KOPT-K1 (cell line): ENCODE results near the gene DBNDD1.

Experiments
- H3K27ac ChIP-seq: fragments of 200-600 bp; sonication (generic); 2 replicates; pipeline ENCODE4 v1.5.1; 2016; ENCODE audit warnings: antibody characterized with exemption, mild to moderate bottlenecking, low read depth, low read length; ENCODE audit not compliant: poor library complexity, severe bottlenecking
- H3K36me3 ChIP-seq: fragments of 200-600 bp; sonication (generic); 2 replicates; pipeline ENCODE4 v1.5.1; 2017; ENCODE audit warnings: antibody characterized with exemption, mild to moderate bottlenecking, low read length, moderate library complexity; ENCODE audit not compliant: insufficient read depth
- H3K9me3 ChIP-seq: fragments of 200-600 bp; sonication (generic); 2 replicates; pipeline ENCODE4 v1.5.1; 2017; ENCODE audit warnings: antibody characterized with exemption, low read length, mild to moderate bottlenecking; ENCODE audit not compliant: insufficient read depth, poor library complexity, severe bottlenecking

The DBNDD1 gene

DNA sequence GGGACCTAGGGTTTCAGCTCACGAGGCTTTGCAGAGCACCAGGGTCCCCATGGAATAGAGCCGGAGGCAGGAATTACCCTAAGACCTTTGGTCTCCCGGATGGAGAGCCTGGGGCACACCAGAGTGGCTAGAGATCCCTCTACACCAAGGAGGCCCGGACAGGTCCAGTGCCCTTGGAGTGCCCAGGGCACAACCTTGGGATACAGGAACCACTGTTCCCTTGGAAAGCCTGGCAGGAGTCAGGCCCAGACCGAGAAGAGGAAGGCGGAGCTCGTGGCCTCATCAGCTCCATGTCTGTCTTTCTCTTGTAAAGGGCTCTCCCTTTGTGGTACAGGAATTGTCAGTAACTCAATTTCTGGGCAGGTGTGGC is 3.8 kb upstream of the DBNDD1 start:
- Histone ChIP-seq H3K9me3 (no peaks in the 10 kb centered on the region), H3K27ac (peak overlapping the region; percentile 47), H3K36me3 (no peaks in the 10 kb centered on the region)

DNA sequence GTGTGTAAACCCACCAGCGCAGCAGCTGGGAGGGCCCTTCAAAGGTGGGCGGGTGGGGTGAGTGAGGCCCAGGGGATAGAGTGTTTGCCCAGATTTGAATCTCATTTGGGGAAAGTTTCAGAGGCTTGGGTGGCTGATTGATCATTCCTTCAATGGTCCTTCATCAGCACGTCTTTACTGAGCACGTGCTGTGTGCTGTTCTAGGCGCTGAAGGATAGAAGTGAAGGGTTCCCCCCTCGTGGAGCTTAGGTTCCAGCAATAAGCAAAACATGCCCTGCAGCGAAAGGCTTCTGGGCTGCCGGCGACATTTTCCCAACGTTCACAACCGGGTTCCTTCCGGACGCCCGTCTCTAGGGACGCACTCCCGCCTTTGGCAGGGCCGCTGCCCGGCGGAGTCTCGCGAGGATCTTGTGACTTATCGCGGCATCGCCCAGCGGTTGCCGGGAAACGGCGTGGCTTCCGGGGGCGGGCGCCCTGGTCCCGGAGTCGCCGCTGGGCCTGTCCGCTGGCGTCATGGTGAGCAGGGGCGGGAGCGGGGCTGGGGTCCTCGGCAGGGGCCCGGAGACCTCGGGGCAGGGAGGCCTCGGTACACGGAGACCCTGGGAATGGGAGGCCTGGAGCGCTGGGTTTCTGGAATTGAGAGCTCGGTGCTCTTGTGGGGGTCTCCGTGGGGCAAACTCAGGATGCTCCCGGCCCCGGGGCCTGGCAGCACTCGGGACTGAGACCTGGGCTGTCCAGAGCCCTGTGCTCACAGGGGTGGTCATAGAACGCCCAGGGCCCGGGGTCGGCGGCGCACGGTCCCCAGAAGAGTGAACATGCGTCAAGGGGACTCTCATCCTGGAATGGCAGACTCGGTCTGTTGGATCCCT is 3.2 kb upstream of the DBNDD1 start:
- Histone ChIP-seq H3K27ac (peak overlapping the region; percentile 47), H3K36me3 (no peaks in the 10 kb centered on the region), H3K9me3 (no peaks in the 10 kb centered on the region)

- Histone ChIP-seq H3K27ac (no peak overlapping the region), H3K9me3 (no peaks in the 10 kb centered on the region), H3K36me3 (no peaks in the 10 kb centered on the region)
Measured at GRCh38 chr16:90020838-90021382, 1.7 kb upstream of the DBNDD1 start.

- Histone ChIP-seq H3K9me3 (no peaks in the 10 kb centered on the region), H3K36me3 (no peaks in the 10 kb centered on the region), H3K27ac (no peak overlapping the region)
Measured at GRCh38 chr16:90020260-90020837, 1.1 kb upstream of the DBNDD1 start.

DNA sequence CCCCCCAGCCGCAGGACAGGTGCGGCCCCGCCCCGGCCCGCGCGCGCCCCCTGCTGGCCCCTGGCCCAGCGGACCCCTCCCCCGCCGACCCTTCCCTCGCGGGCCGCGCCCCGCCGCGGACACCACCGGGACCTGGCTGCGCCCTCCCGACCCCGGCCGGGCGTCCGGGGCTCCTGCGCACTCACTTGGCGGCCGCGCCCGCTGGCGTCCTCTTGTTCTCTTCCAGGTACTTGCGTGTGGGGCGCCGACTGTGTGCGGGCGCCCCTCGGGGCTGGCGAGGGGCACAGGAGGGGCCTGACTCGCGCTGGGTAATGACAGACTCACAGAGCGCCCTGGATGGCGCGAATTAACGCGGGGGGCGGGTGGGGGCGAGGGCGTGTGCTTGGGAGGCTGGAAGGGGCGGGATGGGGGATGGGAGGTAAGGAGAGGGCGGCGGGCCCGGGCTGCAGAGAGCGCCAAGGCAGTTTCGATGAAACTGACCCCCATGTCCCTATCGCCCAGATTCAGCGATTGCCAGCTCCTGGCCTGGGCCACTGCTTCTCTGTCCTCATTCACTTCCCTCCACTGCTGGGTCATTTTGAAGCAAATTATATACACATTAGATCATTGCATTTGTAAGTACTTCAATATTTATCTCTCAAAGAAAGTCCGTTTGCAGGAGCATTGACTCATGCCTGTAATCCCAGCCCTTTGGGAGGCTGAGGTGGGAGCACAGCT is 445 bp upstream of the DBNDD1 start:
- H3K36me3 ChIP-seq, result no peaks in the 10 kb centered on the region
- no peaks in the 10 kb centered on the region for H3K9me3 ChIP-seq
- no peak overlapping the region for H3K27ac ChIP-seq

DNA sequence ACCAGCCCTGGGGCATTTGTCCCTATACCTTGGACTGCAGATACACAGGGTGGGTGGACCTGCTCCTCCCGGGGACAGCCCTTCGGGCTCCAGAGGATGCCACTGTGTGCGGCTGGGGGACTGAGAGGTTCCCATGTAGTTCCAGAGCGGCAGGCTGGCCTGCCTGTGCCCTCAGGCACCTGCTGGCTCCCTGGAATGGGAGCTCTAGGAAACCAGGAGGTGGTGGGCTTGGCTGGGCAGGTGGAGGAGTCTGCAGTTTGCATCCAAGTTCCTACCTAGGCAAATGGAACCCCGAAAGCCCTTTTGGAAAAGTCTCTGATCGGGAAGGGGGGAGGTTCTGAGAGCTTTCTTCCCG is 982 bp downstream of the DBNDD1 start:
- Histone ChIP-seq H3K36me3 (no peaks in the 10 kb centered on the region), H3K9me3 (no peaks in the 10 kb centered on the region), H3K27ac (no peak overlapping the region)

DNA sequence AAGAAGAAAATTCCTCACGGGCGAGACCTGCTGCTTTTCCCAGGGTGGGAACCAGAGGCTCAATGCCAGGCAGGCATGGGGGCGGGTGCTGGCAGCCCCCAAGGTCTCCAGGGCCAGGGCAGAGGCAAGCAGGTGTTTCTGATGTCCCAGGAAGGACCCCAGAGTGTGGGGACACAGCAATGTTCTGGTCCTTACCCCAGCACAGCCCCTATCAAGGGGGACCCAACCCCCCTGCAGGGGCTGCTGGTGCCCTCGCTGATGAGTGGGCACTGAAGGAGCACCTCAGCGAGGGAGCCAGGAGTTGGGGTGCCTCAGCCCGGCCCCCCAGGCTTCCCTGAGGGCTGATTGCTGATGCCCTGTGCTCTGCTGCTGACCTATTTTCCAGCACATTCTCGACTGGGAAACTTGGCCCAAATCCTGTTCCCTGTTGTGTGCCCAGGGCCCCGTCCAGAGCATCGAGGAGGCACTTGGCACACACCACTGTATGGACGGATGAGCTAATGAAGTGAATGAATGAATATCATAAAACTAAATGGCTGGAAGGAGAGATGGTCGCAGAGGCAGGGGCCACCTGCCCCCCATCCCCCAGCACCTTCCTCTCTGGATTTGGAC is 2.8 kb downstream of the DBNDD1 start:
- Histone ChIP-seq H3K36me3 (no peaks in the 10 kb centered on the region), H3K9me3 (no peaks in the 10 kb centered on the region), H3K27ac (no peak overlapping the region)

GRCh38 chr16:90015586-90016338 is 3.5 kb downstream of the DBNDD1 start:
- H3K36me3 ChIP-seq, result no peaks in the 10 kb centered on the region
- H3K9me3 ChIP-seq, result no peaks in the 10 kb centered on the region
- no peak overlapping the region for H3K27ac ChIP-seq

- H3K36me3 ChIP-seq, result no peaks in the 10 kb centered on the region
- no peak overlapping the region for H3K27ac ChIP-seq
- H3K9me3 ChIP-seq, result no peaks in the 10 kb centered on the region
Measured at GRCh38 chr16:90012991-90013745, 6.1 kb downstream of the DBNDD1 start.

GRCh38 chr16:90011908-90012501 is 7.3 kb downstream of the DBNDD1 start:
- H3K9me3 ChIP-seq, result no peaks in the 10 kb centered on the region
- H3K36me3 ChIP-seq, result no peaks in the 10 kb centered on the region
- H3K27ac ChIP-seq, result no peak overlapping the region

DNA sequence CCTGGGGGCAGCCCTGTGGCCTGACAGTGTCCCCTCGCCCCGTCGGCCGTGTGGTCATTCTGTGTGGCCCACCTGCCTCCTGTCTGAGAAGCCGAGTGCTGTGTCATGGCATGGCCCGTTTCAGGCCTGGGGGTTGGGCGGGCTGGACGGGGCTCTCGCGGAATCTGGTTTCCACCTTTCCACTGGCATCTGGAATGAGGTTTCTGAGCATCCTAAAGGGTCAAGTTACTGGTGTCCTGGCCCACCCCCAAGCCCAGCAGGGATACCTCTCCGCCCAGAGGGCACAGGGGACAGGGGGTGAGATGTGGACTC is 7.8 kb downstream of the DBNDD1 start:
- no peak overlapping the region for H3K27ac ChIP-seq
- no peaks in the 10 kb centered on the region for H3K9me3 ChIP-seq
- no peaks in the 10 kb centered on the region for H3K36me3 ChIP-seq

GRCh38 chr16:90010676-90011507 is 8.4 kb downstream of the DBNDD1 start:
- Histone ChIP-seq H3K9me3 (no peaks in the 10 kb centered on the region), H3K27ac (no peak overlapping the region), H3K36me3 (no peaks in the 10 kb centered on the region)

DNA sequence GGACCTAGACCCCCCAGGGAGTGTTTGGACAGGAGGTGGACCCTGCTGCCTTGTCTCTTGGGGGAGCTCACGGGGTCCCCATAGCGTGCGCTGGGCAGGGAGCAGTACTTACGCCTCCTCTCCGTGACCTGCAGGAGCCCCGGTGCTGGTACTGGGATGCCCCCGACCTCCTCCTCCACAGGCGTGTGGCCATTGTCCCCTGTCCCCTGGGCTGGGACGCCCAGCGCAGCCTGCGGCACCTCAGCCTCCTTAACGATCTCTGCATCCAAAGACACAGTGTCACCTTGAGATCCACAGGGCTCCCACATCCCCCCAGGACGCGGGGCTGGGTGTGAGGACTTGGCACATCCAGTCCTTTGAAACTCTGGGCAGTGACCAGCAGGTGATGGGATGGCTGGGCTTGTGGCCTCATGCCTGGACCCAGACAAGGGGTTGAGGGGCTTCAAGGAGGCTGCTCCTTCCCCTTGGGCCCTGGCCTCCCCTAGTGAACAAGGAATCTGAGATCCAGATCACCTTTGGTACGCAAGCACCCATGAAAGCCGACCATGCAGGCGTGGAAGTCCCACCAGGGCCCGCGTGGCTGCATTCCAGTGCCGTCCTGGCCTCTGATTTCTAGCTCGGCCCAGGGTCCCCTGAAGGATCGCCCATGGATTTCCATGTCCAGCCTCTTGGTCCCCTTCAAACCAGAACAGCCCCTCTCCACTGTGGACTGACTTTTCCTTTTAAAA is 9.9 kb downstream of the DBNDD1 start:
- Histone ChIP-seq H3K27ac (no peak overlapping the region), H3K36me3 (no peaks in the 10 kb centered on the region), H3K9me3 (no peaks in the 10 kb centered on the region)
